GM21528 (cell line): ENCODE measurements around the gene COP1.
"Not testable (repeated sequence)": the region's sequence is repeated elsewhere in the genome, so short reads cannot be mapped to it uniquely, and the experiment has no call there.

Source experiments
- ATAC-seq: cut with Tn5 transposase; IDR thresholded peaks from one replicate; pipeline ENCODE4 v1.9.1; 2021; ENCODE audit warnings: mild to moderate bottlenecking, moderate library complexity; ENCODE audit not compliant: unreplicated experiment, low FRiP score

Gene COP1

DNA sequence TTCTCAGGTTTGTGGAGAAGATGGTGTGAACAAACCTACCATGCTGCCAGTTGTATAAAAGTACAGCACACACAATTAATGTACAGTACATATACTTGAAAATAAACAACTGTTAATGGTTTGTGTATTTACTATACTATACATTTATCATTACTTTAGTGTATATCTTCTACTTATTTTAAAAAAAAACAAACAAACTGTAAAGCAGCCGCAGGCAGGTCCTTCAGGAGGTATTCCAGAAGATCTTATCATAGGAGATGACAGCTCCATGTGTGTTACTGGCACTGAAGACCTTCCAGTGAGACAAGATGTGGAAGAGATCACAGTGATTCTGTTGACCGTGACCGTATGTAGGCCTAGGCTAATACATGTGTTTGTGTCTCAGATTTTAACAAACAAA, 155.7 kb downstream of the COP1 start:
- no peak for ATAC-seq

DNA sequence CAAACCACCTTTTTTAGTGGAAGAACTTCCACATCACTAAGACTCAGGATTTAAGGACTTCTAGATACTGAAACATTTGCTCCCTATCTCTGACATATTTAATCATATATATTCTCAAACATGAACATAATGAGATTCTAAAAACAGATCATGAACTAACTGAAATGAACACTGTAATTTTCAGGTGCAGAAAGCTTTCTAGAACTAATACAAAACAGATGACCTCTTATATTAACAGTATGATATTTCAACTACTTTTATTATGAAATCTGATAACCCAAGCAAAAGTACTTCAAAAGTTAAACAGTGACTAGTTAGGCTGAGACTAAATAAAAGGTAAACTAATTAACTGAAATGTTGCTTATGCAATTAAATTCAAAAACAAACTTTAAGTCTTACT, 157.5 kb downstream of the COP1 start:
- ATAC-seq = no peak

- no peak for ATAC-seq
These were observed 160.2 kb downstream of the COP1 start for GRCh38 chr1:176046926-176047325.

DNA sequence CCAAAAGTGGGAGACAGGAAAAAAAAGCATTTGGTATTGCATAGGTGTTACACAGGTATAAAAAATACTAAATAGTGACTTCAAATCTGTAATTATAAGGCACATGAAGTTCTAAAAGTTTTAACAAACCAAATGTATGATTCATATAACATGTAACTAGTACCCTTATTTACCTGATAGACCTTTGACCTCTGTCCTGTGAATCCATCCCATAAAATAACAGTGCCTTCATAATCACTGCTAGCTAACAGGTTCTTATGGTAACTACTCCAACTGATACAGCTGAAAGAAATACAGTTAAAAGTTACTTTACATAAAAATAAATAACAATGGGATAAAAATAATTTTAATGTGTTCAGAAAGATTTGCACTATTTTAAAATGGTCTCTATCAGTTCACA, 163.5 kb downstream of the COP1 start:
- no peak for ATAC-seq

GRCh38 chr1:176033881-176034280, 173.2 kb downstream of the COP1 start:
- no peak for ATAC-seq

GRCh38 chr1:176033474-176033873, 173.6 kb downstream of the COP1 start:
- no peak for ATAC-seq

GRCh38 chr1:176032040-176032645, 174.9 kb downstream of the COP1 start:
- ATAC-seq = no peak

DNA sequence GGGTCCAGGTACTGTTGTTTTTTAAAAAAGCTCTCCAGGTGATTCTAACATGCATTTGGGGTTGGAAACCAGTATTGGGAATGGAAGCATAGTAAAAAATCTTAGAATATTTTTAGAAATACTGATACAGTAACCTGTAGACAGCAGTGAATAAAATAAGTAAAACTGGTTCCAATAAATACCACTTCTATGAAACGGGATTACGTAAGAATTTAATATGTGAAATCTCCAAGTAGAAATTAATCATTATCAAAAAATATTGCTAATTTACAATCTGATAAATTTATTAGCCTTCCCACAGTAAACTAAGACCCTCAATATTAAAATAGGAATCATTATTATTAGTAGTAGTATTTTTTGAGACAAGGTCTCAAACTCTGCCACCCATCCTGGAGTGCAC, 177.5 kb downstream of the COP1 start:
- ATAC-seq = no peak

DNA sequence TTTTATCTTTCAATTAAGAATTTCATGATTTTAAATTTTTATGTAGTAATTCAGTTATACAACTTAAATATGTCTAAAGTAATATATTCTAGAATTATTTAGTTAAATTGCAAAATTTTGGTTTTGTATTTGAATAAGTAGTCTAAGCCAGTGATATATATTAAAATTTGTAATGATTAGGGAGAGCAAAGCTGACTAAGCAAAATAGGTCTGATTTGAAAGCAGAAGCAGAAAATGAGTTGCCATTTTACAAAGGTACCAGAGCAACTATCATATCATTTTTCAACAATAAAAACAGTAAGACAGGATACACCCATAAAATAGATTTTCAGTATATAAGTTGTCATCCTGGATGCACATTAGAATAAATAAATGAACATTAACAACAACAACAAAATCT, 177.9 kb downstream of the COP1 start:
- ATAC-seq = no peak

DNA sequence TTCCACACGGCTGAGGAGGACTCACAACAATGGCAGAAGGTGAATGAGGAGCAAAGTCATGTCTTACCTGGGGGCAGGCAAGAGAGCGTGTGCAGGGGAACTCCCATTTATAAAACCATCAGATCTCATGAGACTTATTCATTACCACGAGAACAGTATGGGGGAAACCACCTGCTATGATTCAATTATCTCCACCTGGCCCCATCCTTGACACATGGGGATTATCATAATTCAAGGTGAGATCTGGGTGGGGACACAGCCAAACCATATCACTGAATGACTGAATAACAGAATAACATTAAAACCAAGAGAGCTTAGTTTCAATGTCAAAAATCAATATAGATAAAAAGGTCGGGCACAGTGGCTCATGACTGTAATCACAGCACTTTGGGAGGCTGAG, 179.2 kb downstream of the COP1 start:
- ATAC-seq = not testable (repeated sequence)

DNA sequence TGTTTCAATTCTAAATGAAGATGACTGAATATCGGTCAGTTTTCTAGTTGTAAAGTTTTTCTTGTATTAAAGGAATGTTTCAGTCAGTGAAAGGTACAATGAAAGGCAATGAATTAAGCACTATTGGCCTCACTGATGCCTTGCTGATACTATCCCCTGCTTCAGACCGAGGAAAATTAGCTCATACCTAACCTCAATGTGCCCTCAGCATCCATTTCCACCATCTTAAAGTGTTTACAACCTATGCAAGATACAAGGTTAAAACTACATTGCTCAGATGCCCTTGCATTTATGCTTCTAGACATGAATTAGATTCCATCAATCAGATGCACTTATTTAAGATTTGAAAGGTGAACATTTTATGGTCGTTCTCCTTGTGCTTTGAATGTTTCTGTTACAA, 184.5 kb downstream of the COP1 start:
- no peak for ATAC-seq

DNA sequence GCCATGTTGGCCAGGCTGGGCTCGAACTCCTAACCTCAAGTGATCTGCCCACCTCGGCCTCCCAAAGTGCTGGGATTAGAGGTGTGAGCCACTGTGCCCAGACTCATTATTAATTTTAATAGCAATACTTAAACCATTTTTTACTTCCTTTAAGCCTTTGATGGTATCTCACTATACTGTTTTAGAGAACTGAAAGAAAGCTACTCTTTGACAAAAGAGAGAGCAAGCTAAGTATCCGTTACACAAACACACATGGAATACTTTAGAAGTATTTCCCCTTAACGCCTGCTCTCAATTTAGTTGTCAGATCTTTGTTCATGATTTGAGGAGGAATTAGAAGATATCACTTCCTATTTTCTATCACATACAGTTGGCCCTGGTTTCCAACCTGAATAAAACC, 189.4 kb downstream of the COP1 start:
- ATAC-seq = no peak

DNA sequence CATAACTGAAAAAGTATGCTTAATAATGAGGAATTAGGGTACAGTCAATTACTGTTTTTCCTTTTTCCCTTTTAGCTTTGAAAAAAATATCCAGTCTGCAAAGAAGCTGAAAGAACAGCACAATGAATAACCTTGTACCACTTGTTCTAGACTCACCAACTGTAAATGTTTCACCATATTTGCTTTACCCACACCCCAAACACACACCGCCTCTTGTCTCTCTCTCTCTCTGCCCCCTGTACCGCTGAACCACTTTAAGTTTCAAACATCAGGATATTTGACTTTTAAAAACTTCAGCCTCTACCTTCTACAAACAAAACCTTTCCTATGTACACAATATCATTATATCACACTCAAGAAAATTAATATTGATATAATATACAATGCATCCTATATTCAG, 197.1 kb downstream of the COP1 start:
- ATAC-seq = no peak

GRCh38 chr1:176007756-176008389, 199.2 kb downstream of the COP1 start:
- not testable (repeated sequence) for ATAC-seq

DNA sequence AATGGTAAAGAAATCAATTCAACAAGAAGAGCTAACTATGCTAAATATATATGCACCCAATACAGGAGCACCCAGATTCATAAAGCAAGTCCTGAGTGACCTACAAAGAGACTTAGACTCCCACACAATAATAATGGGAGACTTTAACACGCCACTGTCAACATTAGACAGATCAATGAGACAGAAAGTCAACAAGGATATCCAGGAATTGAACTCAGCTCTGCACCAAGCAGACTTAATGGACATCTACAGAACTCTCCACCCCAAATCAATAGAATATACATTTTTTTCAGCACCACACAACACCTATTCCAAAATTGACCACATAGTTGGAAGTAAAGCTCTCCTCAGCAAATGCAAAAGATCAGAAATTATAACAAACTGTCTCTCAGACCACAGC, 212.4 kb downstream of the COP1 start:
- not testable (repeated sequence) for ATAC-seq

GRCh38 chr1:175992825-175993224, 214.3 kb downstream of the COP1 start:
- ATAC-seq = not testable (repeated sequence)

- ATAC-seq = not testable (repeated sequence)
These were observed 214.9 kb downstream of the COP1 start for GRCh38 chr1:175992202-175992601.

DNA sequence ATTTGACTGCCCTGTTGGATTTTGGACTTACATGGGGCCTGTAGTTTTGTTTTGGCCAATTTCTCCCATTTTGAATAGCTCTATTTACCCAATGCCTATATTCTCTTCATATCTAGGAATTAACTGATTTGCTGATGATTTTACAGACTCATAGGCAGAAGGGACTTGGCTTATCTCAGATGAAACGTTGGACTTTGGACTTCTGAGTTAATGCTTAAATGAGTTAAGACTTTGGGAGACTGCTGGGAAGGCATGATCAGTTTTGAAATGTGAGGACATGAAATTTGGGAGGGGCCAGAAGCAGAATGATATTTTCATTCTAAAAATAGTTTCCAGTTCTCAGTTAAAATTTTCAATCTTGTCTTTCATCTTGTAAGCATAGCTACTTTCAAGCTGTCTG, 222.3 kb downstream of the COP1 start:
- ATAC-seq = no peak

DNA sequence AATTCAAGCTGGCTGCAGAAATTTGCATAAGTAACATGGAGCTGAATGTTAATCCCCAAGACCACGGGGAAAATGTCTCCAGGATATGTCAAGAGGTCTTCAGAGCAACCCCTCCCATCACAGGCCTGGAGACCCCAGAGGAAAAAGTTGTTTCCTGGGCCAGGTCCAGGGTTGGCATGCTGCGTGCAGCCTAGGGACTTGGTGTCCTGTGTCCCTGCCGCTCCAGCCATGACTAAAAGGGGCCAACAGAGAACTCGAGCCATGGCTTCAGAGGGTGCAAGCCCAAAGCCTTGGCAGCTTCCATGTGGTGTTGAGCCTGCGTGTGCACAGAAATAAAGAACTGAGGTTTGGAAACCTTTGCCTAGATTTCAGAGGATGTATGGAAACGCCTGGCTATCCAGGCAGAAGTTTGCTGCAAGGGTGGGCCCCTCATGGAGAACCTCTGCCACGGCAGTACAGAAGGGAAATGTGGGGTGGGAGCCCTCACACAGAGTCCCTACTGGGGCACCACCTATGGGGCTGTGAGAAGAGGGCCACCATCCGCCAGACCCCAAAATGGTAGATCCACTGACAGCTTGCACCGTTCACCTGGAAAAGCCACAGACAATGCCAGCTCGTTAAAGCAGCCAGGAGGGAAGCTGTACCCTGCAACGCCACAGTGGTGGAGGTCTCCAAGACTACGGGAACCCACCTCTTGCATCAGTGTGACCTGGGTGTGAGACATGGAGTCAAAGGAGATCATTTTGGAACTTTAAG, 222.9 kb downstream of the COP1 start:
- no peak for ATAC-seq

DNA sequence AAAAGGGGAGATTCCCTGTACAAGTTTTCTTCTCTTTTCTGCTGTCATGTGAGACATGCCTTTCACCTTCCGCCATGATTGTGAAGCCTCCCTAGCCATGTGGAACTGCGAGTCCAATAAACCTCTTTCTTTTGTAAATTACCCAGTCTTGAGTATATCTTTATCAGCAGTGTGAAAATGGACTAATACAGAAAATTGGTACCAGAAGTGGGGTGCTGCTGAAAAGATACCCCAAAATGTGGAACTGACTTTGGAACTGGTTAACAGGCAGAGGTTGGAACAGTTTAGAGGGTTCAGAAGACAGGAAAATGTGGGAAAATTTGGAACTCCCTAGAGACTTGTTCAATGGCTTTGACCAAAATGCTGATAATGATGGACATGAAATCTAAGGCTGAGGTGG, 223.7 kb downstream of the COP1 start:
- not testable (repeated sequence) for ATAC-seq

- ATAC-seq = no peak
These were observed 226.0 kb downstream of the COP1 start for GRCh38 chr1:175981128-175981527.

GRCh38 chr1:175978926-175979325, 228.2 kb downstream of the COP1 start:
- no peak for ATAC-seq
